ENCODE results near the gene ATP11C. TPM values are rescaled to one million over a fixed set of nuclear protein-coding genes. Genes with fewer than 3 reads are reported as not detected.

Gene ATP11C
- total RNA-seq, 1 donor from 2014 or later = 20.4 TPM

GRCh38 chrX:139739138-139739537, 193.7 kb downstream of the ATP11C start:
- H3K9me3 Mint-ChIP-seq (ENCODE audit: low read depth) = peaks cover 2% of the 10 kb centered on the region
- no peaks in the 10 kb centered on the region for H3K36me3 Mint-ChIP-seq (ENCODE audit: low read depth)
- H3K27me3 Mint-ChIP-seq (ENCODE audit: low read depth) = no peaks in the 10 kb centered on the region
- peaks cover 12% of the 10 kb centered on the region for H3K4me1 Mint-ChIP-seq (ENCODE audit: low read depth)
- H3K4me3 Mint-ChIP-seq (ENCODE audit: unreplicated experiment) = no peak overlapping the region
- no peak for DNase-seq (ENCODE audit: low spot score)
- no peak for TF ChIP-seq CTCF (IDR thresholded peaks at IDR 0.05)
- no peak overlapping the region for H3K27ac Mint-ChIP-seq (ENCODE audit: unreplicated experiment)

DNA sequence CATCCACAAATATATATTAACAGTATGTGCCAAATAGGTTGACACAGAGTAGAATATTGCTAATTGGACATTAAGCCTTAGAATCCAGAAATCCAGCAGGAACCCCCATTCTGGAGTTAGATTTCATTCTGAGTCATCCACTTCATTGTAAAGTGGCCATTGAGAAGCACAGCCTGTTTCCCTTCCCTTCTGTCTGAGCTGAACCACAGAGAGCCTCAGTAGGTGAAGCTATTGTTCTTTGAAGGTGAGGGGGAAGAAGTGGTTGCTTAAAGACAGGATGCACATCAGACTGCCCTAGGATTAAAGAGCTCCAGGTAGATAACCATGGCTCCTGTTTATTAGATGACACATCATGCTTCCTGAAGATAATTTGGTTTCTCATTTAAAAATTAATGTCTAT, 194.3 kb downstream of the ATP11C start:
- Mint-ChIP-seq H3K27ac (ENCODE audit: unreplicated experiment) (no peak overlapping the region), H3K36me3 (ENCODE audit: low read depth) (no peaks in the 10 kb centered on the region), H3K9me3 (ENCODE audit: low read depth) (peaks cover 3% of the 10 kb centered on the region), H3K4me3 (ENCODE audit: unreplicated experiment) (no peak overlapping the region), H3K27me3 (ENCODE audit: low read depth) (no peaks in the 10 kb centered on the region), H3K4me1 (ENCODE audit: low read depth) (peaks cover 12% of the 10 kb centered on the region)
- no peak for TF ChIP-seq CTCF (IDR thresholded peaks at IDR 0.05)
- no peak for DNase-seq (ENCODE audit: low spot score)

DNA sequence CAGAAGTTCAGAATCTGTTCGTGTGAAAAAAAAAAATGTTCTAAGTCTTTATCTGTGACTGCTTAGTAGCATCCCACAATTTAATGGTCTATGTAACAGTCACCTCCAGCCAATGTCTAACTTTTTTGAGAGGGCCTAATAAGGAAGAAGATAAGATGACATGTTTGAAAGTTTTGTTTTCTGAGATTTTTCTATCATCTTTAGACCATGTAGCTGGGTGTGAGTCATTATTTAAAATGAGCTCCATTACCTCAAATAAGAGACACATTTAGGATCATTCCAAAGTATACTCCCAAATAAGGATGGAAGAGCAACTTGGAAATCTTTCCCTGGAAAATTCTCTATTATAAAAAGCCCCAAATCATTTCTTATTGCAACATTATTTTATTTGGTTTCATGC, 196.7 kb downstream of the ATP11C start:
- no peak overlapping the region for H3K4me3 Mint-ChIP-seq (ENCODE audit: unreplicated experiment)
- no peaks in the 10 kb centered on the region for H3K36me3 Mint-ChIP-seq (ENCODE audit: low read depth)
- peaks cover 12% of the 10 kb centered on the region for H3K4me1 Mint-ChIP-seq (ENCODE audit: low read depth)
- no peaks in the 10 kb centered on the region for H3K27me3 Mint-ChIP-seq (ENCODE audit: low read depth)
- H3K9me3 Mint-ChIP-seq (ENCODE audit: low read depth) = peaks cover 4% of the 10 kb centered on the region
- DNase-seq (ENCODE audit: low spot score) = no peak
- no peak overlapping the region for H3K27ac Mint-ChIP-seq (ENCODE audit: unreplicated experiment)
- no peak for TF ChIP-seq CTCF (IDR thresholded peaks at IDR 0.05)

DNA sequence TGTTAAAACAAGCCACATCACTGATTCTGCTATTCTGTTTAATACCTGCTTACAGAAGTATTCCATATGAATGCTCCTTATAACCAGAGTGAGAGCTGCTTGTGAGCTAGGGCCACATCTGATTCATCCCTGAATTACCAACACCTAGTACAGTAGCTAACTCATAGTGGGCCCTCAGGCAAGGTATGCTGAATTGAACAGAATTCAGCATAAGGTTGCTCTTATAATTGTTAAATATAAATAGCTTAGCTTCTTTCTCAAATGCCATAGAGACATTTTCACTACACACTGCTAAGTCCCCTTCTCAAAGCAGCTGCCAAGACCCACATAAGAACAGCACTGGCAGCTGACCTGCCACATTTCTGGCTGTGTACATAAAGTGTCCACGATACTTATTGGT, 197.9 kb downstream of the ATP11C start:
- no peak for DNase-seq (ENCODE audit: low spot score)
- Mint-ChIP-seq H3K4me1 (ENCODE audit: low read depth) (peaks cover 8% of the 10 kb centered on the region), H3K4me3 (ENCODE audit: unreplicated experiment) (no peak overlapping the region), H3K27me3 (ENCODE audit: low read depth) (no peaks in the 10 kb centered on the region), H3K9me3 (ENCODE audit: low read depth) (peaks cover 2% of the 10 kb centered on the region), H3K36me3 (ENCODE audit: low read depth) (no peaks in the 10 kb centered on the region), H3K27ac (ENCODE audit: unreplicated experiment) (no peak overlapping the region)
- no peak for TF ChIP-seq CTCF (IDR thresholded peaks at IDR 0.05)

DNA sequence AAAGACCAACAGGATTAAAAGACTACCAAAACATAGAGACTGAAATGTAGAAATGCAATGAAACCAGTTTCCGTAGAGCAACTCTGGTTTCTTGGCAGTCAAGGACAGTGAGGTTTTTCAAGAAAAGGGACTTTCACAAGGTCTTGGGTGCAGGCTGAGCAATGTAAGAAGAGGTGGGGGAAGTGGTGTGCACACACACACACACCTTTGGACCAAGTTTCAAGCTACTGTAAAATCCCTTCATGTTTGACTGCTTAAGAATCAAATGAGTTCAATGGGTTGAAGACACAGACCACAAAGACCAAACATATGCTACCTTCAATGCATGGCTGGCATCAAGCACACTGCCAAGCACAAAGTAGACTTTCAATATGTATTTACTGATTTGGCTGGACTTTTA, 207.1 kb downstream of the ATP11C start:
- no peak for TF ChIP-seq CTCF (IDR thresholded peaks at IDR 0.05)
- no peaks in the 10 kb centered on the region for H3K27me3 Mint-ChIP-seq (ENCODE audit: low read depth)
- no peak overlapping the region for H3K4me3 Mint-ChIP-seq (ENCODE audit: unreplicated experiment)
- no peaks in the 10 kb centered on the region for H3K36me3 Mint-ChIP-seq (ENCODE audit: low read depth)
- H3K27ac Mint-ChIP-seq (ENCODE audit: unreplicated experiment) = no peak overlapping the region
- no peaks in the 10 kb centered on the region for H3K4me1 Mint-ChIP-seq (ENCODE audit: low read depth)
- no peak for DNase-seq (ENCODE audit: low spot score)
- H3K9me3 Mint-ChIP-seq (ENCODE audit: low read depth) = no peaks in the 10 kb centered on the region

All from chondrocyte (in vitro differentiated cells).